ENCODE data around the gene CCT6B. TPM values are rescaled to one million over a fixed set of nuclear protein-coding genes. Genes with fewer than 3 reads are reported as not detected.
A peak's percentile ranks its signal among the peaks of the same experiment; 100 is the strongest.

Gene CCT6B
- polyA plus RNA-seq, 3 donors, result 0.95 to 1.8 (median 1.4) TPM

DNA sequence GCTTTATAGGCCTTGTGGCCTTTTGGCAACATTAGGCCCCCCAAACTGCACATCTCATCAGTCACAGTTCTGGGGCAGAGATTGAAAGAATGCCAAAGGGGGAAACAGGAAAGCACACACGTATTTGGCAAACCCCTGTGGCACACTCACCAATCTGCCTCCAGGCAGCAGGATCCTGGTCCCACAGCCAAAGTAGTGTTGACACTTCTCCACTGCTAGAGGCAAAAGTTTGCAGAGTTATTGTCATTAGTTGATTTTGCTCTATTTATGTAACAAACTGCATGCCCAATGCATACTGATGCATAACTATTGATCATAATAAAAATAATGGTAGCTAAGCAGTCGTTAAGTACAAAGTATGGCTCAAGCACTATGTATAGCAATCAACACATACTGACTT is 45.1 kb downstream of the CCT6B start:
- intact Hi-C loops (cut with micrococcal nuclease), result no loop called here

DNA sequence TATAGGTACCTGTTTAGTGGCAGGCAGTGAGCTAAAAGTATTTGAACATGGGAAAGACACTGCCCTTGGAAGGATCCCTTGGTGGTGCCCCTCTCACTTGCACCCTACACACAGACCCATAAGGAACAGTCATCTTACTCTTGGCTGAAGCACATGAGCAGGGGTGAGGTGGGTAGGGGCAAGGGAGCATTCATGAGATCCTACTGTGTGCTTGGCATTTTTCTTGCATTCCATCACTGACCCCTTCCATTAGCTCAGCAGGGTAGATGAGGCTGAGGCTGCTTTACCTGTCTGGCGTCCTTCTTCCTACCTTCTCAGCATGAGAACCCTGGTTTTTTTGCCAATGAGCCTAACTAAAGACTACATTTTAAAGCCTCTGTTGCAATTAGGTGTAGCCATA is 48.3 kb downstream of the CCT6B start:
- peaks cover 0 to 1% (median 0%) of the 10 kb centered on the region in 3 donors for H3K27me3 Mint-ChIP-seq (ENCODE audit: low read depth in 3 of 3)
- H3K4me1 ChIP-seq (ENCODE audit: control insufficient read depth in 1 of 2, insufficient read depth in 2 of 2, low read length in 2 of 2), result peaks cover 0 to 5% of the 10 kb centered on the region in 2 donors
- H3K27ac ChIP-seq (ENCODE audit: low read depth in 1 of 2, low read length in 2 of 2), result no peak overlapping the region
- no peak overlapping the region for H3K4me2 ChIP-seq (replicated peaks; ENCODE audit: extremely low read depth, low read length, poor library complexity, severe bottlenecking)
- no peaks in the 10 kb centered on the region for H3K36me3 Mint-ChIP-seq
- H3K4me3 ChIP-seq (replicated peaks in 1 of 3; ENCODE audit: low read depth in 2 of 3, low read length in 3 of 3), result no peak overlapping the region
- H3K4me3 Mint-ChIP-seq, result no peak overlapping the region
- H3K4me1 Mint-ChIP-seq, result peaks cover 11% of the 10 kb centered on the region
- no peaks in the 10 kb centered on the region for H4K20me1 ChIP-seq (ENCODE audit: insufficient read depth, low read length)
- H3K9me3 Mint-ChIP-seq, result no peaks in the 10 kb centered on the region
- H3K27ac Mint-ChIP-seq, result peak overlapping the region in 1 of 7 donors; percentile 48
- no peak overlapping the region for H3K9ac ChIP-seq (ENCODE audit: insufficient read depth, low read length, poor library complexity, severe bottlenecking)
- no peaks in the 10 kb centered on the region for H3K79me2 ChIP-seq (ENCODE audit: insufficient read depth, low read length)
- no peaks in the 10 kb centered on the region for H3K9me3 ChIP-seq (replicated peaks in 1 of 2; ENCODE audit: control insufficient read depth in 1 of 2, insufficient read depth in 1 of 2, low read length in 2 of 2)
- intact Hi-C loops (cut with micrococcal nuclease), result no loop called here
- no CpG with 5 or more reads among the region's 1 CpG for WGBS (ENCODE audit: insufficient coverage)
- TF ChIP-seq, protein P1, sequence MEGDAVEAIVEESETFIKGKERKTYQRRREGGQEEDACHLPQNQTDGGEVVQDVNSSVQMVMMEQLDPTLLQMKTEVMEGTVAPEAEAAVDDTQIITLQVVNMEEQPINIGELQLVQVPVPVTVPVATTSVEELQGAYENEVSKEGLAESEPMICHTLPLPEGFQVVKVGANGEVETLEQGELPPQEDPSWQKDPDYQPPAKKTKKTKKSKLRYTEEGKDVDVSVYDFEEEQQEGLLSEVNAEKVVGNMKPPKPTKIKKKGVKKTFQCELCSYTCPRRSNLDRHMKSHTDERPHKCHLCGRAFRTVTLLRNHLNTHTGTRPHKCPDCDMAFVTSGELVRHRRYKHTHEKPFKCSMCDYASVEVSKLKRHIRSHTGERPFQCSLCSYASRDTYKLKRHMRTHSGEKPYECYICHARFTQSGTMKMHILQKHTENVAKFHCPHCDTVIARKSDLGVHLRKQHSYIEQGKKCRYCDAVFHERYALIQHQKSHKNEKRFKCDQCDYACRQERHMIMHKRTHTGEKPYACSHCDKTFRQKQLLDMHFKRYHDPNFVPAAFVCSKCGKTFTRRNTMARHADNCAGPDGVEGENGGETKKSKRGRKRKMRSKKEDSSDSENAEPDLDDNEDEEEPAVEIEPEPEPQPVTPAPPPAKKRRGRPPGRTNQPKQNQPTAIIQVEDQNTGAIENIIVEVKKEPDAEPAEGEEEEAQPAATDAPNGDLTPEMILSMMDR (IDR thresholded peaks at IDR 0.05), result no peak
- no peaks in the 10 kb centered on the region for H3K27me3 ChIP-seq (ENCODE audit: control insufficient read depth in 2 of 2, insufficient read depth in 2 of 2, low read length in 2 of 2)
- DNase-seq, result no peak
- H3K36me3 ChIP-seq (replicated peaks in 1 of 2; ENCODE audit: control insufficient read depth in 1 of 2, insufficient read depth in 2 of 2, low read length in 2 of 2), result no peaks in the 10 kb centered on the region
- no peak overlapping the region for H2AFZ ChIP-seq (ENCODE audit: insufficient read depth, low read depth, low read length, poor library complexity, severe bottlenecking)

More for the DNA sequence above, 45.1 kb downstream of the CCT6B start:
- Mint-ChIP-seq H3K36me3 (no peaks in the 10 kb centered on the region), H3K4me3 (no peak overlapping the region), H3K4me1 (peaks cover 9% of the 10 kb centered on the region), H3K9me3 (peaks cover 0 to 3% (median 0%) of the 10 kb centered on the region in 7 donors), H3K27me3 (ENCODE audit: low read depth in 3 of 3) (peaks cover 0 to 1% (median 0%) of the 10 kb centered on the region in 3 donors), H3K27ac (no peak overlapping the region)
- Histone ChIP-seq H3K36me3 (replicated peaks in 1 of 2; ENCODE audit: control insufficient read depth in 1 of 2, insufficient read depth in 2 of 2, low read length in 2 of 2) (no peaks in the 10 kb centered on the region), H3K4me3 (replicated peaks in 1 of 3; ENCODE audit: low read depth in 2 of 3, low read length in 3 of 3) (no peak overlapping the region), H4K20me1 (ENCODE audit: insufficient read depth, low read length) (no peaks in the 10 kb centered on the region), H3K79me2 (ENCODE audit: insufficient read depth, low read length) (no peaks in the 10 kb centered on the region), H3K4me1 (ENCODE audit: control insufficient read depth in 1 of 2, insufficient read depth in 2 of 2, low read length in 2 of 2) (peaks cover 0 to 5% of the 10 kb centered on the region in 2 donors), H3K4me2 (replicated peaks; ENCODE audit: extremely low read depth, low read length, poor library complexity, severe bottlenecking) (no peak overlapping the region), H3K9me3 (replicated peaks in 1 of 2; ENCODE audit: control insufficient read depth in 1 of 2, insufficient read depth in 1 of 2, low read length in 2 of 2) (no peaks in the 10 kb centered on the region), H2AFZ (ENCODE audit: insufficient read depth, low read depth, low read length, poor library complexity, severe bottlenecking) (no peak overlapping the region), H3K9ac (ENCODE audit: insufficient read depth, low read length, poor library complexity, severe bottlenecking) (no peak overlapping the region), H3K27me3 (ENCODE audit: control insufficient read depth in 2 of 2, insufficient read depth in 2 of 2, low read length in 2 of 2) (no peaks in the 10 kb centered on the region), H3K27ac (ENCODE audit: low read depth in 1 of 2, low read length in 2 of 2) (no peak overlapping the region)
- WGBS (ENCODE audit: insufficient coverage), result 60% methylated on average over 1 of the region's 2 CpGs
- DNase-seq, result no peak
- TF ChIP-seq, protein P1 (IDR thresholded peaks at IDR 0.05), result no peak

Data from CD14-positive monocyte (primary cell).